Aorta (tissue), 5 donors: Measurements from ENCODE around the gene MET. TPM values are rescaled to one million over a fixed set of nuclear protein-coding genes. Genes with fewer than 3 reads are reported as not detected.

Experiments used
- ATAC-seq: fragments of 200-7000 bp; cut with Tn5 transposase; one replicate; pipeline ENCODE4 v1.9.1; 2022; ENCODE audit warnings: moderate library complexity; ENCODE audit not compliant: low FRiP score
- DNase-seq, 2 donors: peaks; one replicate each; pipeline ENCODE4 v3.0.0-alpha.2; 2020
- H3K27ac ChIP-seq, 2 donors: one replicate each; pipeline ENCODE4 v1.5.1; 2013; ENCODE audit warnings: low read length in 2 of 2, mild to moderate bottlenecking in 2 of 2, moderate library complexity in 2 of 2, control low read depth in 1 of 2, inconsistent platforms in 1 of 2, low read depth in 1 of 2
- H3K27me3 ChIP-seq, 2 donors: one replicate each; pipeline ENCODE4 v1.6.1; 2013; ENCODE audit warnings: control low read depth in 1 of 2, low read length in 1 of 2, mild to moderate bottlenecking in 1 of 2, moderate library complexity in 1 of 2; ENCODE audit not compliant: insufficient read depth in 2 of 2, control insufficient read depth in 1 of 2
- H3K36me3 ChIP-seq, 2 donors: one replicate each; pipeline ENCODE4 v1.6.1; 2013; ENCODE audit warnings: control low read depth in 1 of 2, low read length in 1 of 2, mild to moderate bottlenecking in 1 of 2; ENCODE audit not compliant: insufficient read depth in 2 of 2, control insufficient read depth in 1 of 2
- H3K4me1 ChIP-seq, 2 donors: one replicate each; pipeline ENCODE4 v1.6.1; 2013; ENCODE audit warnings: low read length in 2 of 2, control low read depth in 1 of 2, mild to moderate bottlenecking in 1 of 2, moderate library complexity in 1 of 2; ENCODE audit not compliant: insufficient read depth in 2 of 2, control insufficient read depth in 1 of 2
- H3K4me3 ChIP-seq, 2 donors: one replicate each; pipeline ENCODE4 v1.5.1; 2013; ENCODE audit warnings: low read length in 2 of 2, control low read depth in 1 of 2, mild to moderate bottlenecking in 1 of 2
- H3K9me3 ChIP-seq: one replicate; pipeline ENCODE4 v1.6.1; 2013; ENCODE audit warnings: mild to moderate bottlenecking, low read length; ENCODE audit not compliant: control insufficient read depth
- WGBS, 2 donors: extraction: QIAGEN DNeasy Blood & Tissue Kit; methylation state at CpG; one replicate each; pipeline ENCODE4 v1.1.7; 2013; 5-methylcytosine and 5-hydroxymethylcytosine counted together
- intact Hi-C, 2 donors: fragments of 100-400 bp; cut with DNase I; formaldehyde crosslinking; loops; one replicate each; pipeline versions ENCODE4 v1.14.2 to v1.15.0; 2022
- polyA plus RNA-seq, 2 donors: library from polyadenylated mRNA; stranded (reverse); fragments of 200-250 nt; gene quantifications; one replicate each; pipeline ENCODE4 v1.2.3, GENCODE V29; 2013
- total RNA-seq, 2 donors: library from RNA; stranded (reverse); fragmentation: NEBNext Ultra II Directional; extraction: Animal tissue kit (Norgen Biotek cat#: 25700); gene quantifications; one replicate each; pipeline ENCODE4 v1.2.1, GENCODE V29; 2021
- donor health status: healthy with polysubstance abuse.
- donor health status: Bipolar disorder and iron deficiency.
- donor health status: DM: no; HTN: no; CAD: no.
- donor health status: DM: no; HTN: no; CAD: no.
- donor health status: DM: yes; HTN: yes; CAD: no.

MET gene
- total and polyA plus RNA-seq, 4 donors: 0.79 to 24.6 (median 9.3) TPM

DNA sequence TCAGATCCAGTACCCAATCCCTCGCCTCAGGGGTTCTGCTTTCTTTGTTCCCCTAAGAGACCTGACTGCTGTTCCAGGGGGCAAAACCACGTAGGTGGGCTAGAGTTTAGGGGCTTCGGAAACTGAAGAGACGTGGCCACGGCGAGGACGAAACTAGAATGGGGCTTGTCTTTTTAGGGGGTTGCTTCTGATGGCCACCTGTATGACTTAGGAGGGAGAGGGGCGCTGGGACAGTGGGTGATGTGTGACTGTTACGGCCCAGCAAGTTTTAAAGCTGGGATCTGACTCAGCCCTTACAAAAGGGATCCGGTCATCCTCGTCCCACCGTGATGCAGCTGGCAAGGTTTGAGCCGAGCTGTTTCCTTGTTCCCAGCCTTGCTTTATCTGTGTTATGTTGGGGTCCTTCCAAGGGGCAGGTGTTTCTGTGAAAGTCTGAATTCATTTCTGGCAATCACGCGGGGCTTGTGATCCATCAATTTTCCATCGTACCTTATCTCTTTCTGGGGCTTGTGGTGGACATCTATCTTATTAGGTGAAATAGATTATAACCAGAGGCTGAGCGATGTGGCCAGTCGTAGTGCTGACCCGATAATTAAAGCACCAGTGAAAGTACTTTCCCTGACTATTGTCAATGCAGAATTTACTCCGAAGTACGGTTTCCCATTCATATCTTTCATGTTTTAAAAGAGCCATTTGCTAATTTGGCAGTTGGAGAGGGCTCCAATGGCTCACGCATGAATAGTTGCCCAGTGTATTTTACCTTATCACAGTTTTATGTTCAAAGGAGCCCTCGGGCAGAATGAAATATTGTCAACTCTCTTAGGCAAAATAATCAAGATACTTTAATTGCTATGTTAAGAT is 830 bp downstream of the MET start:
- intact Hi-C loops: loop anchor here (1.0 to 5.0 kb wide), 2 partner anchors 134 to 136 kb away; no protein-coding TSS in a partner anchor
- ATAC-seq: no peak
- Histone ChIP-seq H3K4me3 (peak overlapping the region; percentile 21 to 53), H3K4me1 (no peaks in the 10 kb centered on the region), H3K36me3 (no peaks in the 10 kb centered on the region), H3K27ac (peak overlapping the region in 1 of 2 donors; percentile 55), H3K27me3 (no peaks in the 10 kb centered on the region), H3K9me3 (no peaks in the 10 kb centered on the region)
- no peak for DNase-seq
- 16 to 17% methylated on average over 23 of the region's 23 CpGs for WGBS, 2 donors

DNA sequence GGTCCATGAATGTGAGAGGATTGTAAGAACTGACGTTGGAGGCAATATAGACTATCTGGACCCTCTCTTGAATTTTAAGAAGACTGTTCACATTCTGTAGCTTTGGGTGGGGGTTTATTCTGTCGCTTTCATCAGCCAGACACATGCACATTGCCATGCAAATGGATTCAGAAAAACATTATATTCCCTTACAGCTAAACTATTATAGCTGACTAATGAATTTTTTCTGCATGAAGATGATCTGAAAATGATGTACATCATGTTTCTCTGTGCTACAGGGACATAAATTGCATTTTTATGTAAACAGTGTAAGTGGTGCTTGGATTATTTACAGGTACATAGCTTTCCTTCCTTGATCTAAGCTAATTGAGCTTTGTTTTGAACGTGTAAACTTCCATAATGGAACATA is 1.5 kb downstream of the MET start:
- ATAC-seq: no peak
- Histone ChIP-seq H3K27ac (no peak overlapping the region), H3K4me3 (peak overlapping the region in 1 of 2 donors; percentile 21), H3K36me3 (no peaks in the 10 kb centered on the region), H3K9me3 (no peaks in the 10 kb centered on the region), H3K27me3 (no peaks in the 10 kb centered on the region), H3K4me1 (no peaks in the 10 kb centered on the region)
- DNase-seq: no peak
- WGBS, 2 donors: 79% methylated on average over 3 of the region's 3 CpGs
- intact Hi-C loops: loop anchor here (1.0 to 5.0 kb wide), 2 partner anchors 134 to 136 kb away; no protein-coding TSS in a partner anchor

DNA sequence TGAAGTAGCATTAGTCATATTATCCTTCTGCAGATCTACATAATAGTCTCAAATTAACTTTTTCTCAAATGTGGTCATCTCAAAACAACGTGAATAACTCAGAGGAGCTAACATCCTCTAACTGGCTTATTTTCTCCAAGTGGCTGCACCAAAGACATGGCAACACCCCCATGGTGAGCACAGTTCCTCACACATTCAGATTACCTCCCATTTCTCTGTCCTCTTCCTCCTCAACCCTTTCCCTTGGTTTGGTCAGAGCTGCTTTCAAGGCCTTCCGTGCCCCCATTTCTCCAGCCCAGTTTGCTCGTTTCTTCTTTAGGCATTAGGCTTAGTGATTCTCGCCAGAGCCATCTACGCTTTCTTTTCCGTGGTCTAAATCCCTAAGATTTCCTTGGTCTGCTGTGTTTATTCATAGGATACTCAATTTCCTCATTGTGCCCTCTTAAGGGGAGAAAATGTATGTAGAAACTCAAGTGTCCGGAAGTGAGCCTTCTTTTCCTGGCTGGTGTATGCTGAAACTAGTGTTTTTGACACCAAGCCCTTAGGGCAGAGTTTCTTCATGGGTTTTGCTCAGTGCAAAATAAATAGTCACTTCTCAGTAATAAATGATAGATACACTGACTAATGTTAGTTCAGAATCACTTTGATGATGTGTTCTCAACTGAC is 2.6 kb downstream of the MET start:
- H3K4me1 ChIP-seq: no peaks in the 10 kb centered on the region
- H3K36me3 ChIP-seq: no peaks in the 10 kb centered on the region
- intact Hi-C loops: loop anchor here in 1 of 2 donors (5.0 kb wide), 1 partner anchor 133 kb away; no protein-coding TSS in a partner anchor
- H3K9me3 ChIP-seq: no peaks in the 10 kb centered on the region
- H3K27ac ChIP-seq: peak overlapping the region in 1 of 2 donors; percentile 35
- no peaks in the 10 kb centered on the region for H3K27me3 ChIP-seq
- ATAC-seq (no peak), DNase-seq (no peak)
- no peak overlapping the region for H3K4me3 ChIP-seq
- 82 to 84% methylated on average over 7 of the region's 7 CpGs for WGBS, 2 donors

DNA sequence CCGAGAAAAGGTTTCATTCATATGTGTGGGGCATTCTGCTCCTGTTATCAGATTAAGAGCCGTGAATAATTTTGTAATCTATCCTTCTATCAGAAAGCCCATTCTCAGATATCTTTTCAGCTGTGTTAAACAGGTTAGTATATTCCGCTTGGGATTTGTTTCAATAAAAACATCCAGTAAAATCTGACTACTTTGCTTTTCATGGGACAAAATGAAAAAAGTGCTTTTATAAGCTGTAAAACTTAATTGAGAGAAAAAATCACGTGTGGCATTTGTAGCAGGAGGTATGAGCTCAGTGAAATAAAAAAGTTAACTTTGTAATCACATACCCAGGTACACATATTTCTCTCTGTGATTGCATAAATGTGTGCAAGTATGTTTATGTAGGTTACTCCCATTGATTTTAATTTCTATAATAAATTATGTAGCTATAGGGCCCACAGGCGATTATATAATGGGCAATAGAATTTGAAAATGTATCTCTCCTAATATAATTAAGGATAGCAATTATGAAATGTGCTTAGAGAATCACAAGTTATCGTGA is 3.9 kb downstream of the MET start:
- H3K27ac ChIP-seq: no peak overlapping the region
- no peaks in the 10 kb centered on the region for H3K4me1 ChIP-seq
- no peak for DNase-seq
- WGBS, 2 donors: 80 to 86% methylated on average over 6 of the region's 6 CpGs
- ATAC-seq: no peak
- H3K36me3 ChIP-seq: no peaks in the 10 kb centered on the region
- no peak overlapping the region for H3K4me3 ChIP-seq
- H3K27me3 ChIP-seq: no peaks in the 10 kb centered on the region
- intact Hi-C loops: no loop called here
- H3K9me3 ChIP-seq: no peaks in the 10 kb centered on the region

DNA sequence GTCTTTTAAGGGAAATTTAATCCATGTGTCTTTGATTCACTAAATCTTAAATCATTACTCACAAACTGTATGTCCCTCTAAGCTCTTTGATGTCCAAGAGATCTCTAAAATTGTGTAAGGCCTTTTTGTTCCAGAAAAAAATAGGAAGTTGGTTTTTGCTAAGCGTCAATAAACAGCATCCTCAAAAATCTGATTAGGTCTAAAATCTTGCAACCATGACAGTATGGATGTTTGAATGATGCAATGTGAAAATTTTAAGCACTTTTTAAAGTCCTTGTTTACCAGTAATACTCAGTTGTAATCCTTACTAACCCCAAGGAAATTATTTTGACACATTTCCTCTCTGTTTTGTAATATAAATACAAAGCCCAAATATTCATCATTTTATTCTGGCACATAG is 6.8 kb downstream of the MET start:
- H3K4me1 ChIP-seq: no peaks in the 10 kb centered on the region
- WGBS, 2 donors: 96 to 100% methylated on average over 1 of the region's 1 CpG
- intact Hi-C loops: no loop called here

DNA sequence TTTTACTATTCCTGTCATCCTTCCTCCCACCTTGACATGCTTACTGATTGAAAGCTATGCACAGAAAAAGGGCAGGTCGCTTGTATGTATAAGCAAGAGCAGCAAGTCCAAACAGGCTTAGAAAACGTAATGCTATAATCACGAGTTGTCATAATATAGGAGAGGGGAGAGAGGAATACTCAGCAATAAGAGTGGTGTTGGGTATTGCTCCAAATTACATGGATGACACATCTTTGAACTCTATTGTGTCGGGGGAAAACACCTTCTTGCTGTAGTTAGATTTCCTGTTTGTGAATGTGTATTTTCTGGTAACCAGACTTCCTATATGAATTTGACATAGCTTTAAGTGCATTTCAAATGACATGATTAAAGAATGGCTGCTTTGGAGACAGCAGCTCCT is 7.5 kb downstream of the MET start:
- no peak overlapping the region for H3K27ac ChIP-seq
- intact Hi-C loops: no loop called here
- no peak overlapping the region for H3K4me3 ChIP-seq
- no peaks in the 10 kb centered on the region for H3K27me3 ChIP-seq
- no peaks in the 10 kb centered on the region for H3K9me3 ChIP-seq
- no peaks in the 10 kb centered on the region for H3K4me1 ChIP-seq
- 90 to 92% methylated on average over 4 of the region's 4 CpGs for WGBS, 2 donors
- H3K36me3 ChIP-seq: no peaks in the 10 kb centered on the region
- no peak for ATAC-seq
- no peak for DNase-seq

More for the DNA sequence above, 6.8 kb downstream of the MET start:
- ATAC-seq (no peak), DNase-seq (no peak)
- no peaks in the 10 kb centered on the region for H3K36me3 ChIP-seq
- H3K4me3 ChIP-seq: no peak overlapping the region
- H3K27ac ChIP-seq: no peak overlapping the region
- no peaks in the 10 kb centered on the region for H3K9me3 ChIP-seq
- H3K27me3 ChIP-seq: no peaks in the 10 kb centered on the region

DNA sequence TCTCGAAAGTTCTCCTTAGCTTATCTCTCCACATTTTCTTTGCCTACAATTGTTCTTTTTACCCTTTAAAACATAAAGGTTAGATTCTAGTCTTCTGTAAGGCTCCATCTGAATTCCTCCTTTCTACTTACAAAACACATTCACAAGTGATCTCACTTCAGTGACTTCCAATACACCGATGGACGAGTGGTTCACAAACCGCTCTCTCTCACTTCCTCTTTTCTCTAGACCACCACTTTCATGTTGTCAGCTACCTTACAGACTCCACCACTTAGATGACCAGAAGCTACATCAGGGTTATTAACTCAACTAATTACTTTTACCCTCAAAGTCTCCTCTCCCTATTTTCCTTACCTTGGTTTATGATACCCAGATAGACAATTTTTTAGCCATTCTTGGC is 11.8 kb downstream of the MET start:
- H3K4me1 ChIP-seq: no peaks in the 10 kb centered on the region
- no peaks in the 10 kb centered on the region for H3K9me3 ChIP-seq
- H3K4me3 ChIP-seq: no peak overlapping the region
- H3K27me3 ChIP-seq: no peaks in the 10 kb centered on the region
- no peaks in the 10 kb centered on the region for H3K36me3 ChIP-seq
- no peak for ATAC-seq
- 89 to 93% methylated on average over 4 of the region's 4 CpGs for WGBS, 2 donors
- H3K27ac ChIP-seq: no peak overlapping the region
- intact Hi-C loops: no loop called here
- no peak for DNase-seq

DNA sequence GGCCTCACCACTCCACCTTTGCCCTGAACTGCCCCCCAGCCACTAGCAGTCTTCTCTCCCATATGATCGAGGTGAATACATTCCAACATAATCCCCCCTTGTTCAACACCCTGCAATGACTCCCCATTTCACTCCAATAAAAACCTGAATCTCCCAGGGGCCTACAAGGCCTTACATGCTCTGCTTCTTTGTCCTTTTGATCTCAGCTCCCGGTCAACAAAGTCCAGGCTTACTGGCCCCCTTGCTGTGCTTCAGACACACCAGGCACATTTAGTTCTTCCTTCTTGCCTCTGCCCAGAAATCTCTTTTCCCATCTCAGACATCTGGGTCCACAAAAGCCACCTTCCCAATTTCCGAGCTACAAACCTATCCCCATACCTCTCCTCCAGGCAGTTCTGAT is 14.0 kb downstream of the MET start:
- Histone ChIP-seq H3K27ac (no peak overlapping the region), H3K27me3 (no peaks in the 10 kb centered on the region), H3K4me1 (no peaks in the 10 kb centered on the region), H3K36me3 (no peaks in the 10 kb centered on the region), H3K9me3 (no peaks in the 10 kb centered on the region), H3K4me3 (no peak overlapping the region)
- intact Hi-C loops: loop anchor here in 1 of 2 donors (5.0 kb wide), 1 partner anchor 91 kb away; no protein-coding TSS in a partner anchor
- WGBS, 2 donors: 84 to 87% methylated on average over 3 of the region's 3 CpGs
- ATAC-seq: no peak
- DNase-seq: no peak
